Astrocyte (in vitro differentiated cells and primary cell): ENCODE measurements around the gene C8A. TPM values are rescaled to one million over a fixed set of nuclear protein-coding genes. Genes with fewer than 3 reads are reported as not detected.

Experiments
- DNase-seq: peaks from one replicate; pipeline ENCODE4 v3.0.0-alpha.2; 2010; ENCODE audit warnings: low read depth
- FAIRE-seq: peaks from 2 replicates; lab custom pipeline; 2011; peaks lifted over from hg19 to GRCh38; lab: Jason Lieb, UNC
- H2AFZ ChIP-seq: 2 replicates; pipeline ENCODE4 v1.6.0; 2012; ENCODE audit warnings: low read depth, low read length, inconsistent platforms
- H3K27ac ChIP-seq: 2 replicates; pipeline ENCODE4 v1.5.1; 2011; ENCODE audit warnings: low read depth, low read length, inconsistent platforms
- H3K27me3 ChIP-seq: 2 replicates; pipeline ENCODE4 v1.6.0; 2011; ENCODE audit warnings: low read length, inconsistent platforms; ENCODE audit not compliant: insufficient read depth
- H3K36me3 ChIP-seq: 2 replicates; pipeline ENCODE4 v1.5.1; 2011; ENCODE audit warnings: low read length, inconsistent platforms; ENCODE audit not compliant: insufficient read depth
- H3K4me1 ChIP-seq: 2 replicates; pipeline ENCODE4 v1.5.1; 2011; ENCODE audit warnings: low read length, inconsistent platforms; ENCODE audit not compliant: insufficient read depth
- H3K4me2 ChIP-seq: 2 replicates; pipeline ENCODE4 v1.6.0; 2012; ENCODE audit warnings: low read length, inconsistent platforms
- H3K4me3 ChIP-seq: 2 replicates; pipeline ENCODE4 v1.5.1; 2011; ENCODE audit warnings: low read depth, mild to moderate bottlenecking, low read length, inconsistent platforms; ENCODE audit not compliant: insufficient read depth
- H3K79me2 ChIP-seq: 2 replicates; pipeline ENCODE4 v1.6.0; 2012; ENCODE audit warnings: mild to moderate bottlenecking, low read length, inconsistent platforms; ENCODE audit not compliant: insufficient read depth
- H3K9ac ChIP-seq: 2 replicates; pipeline ENCODE4 v1.6.0; 2012; ENCODE audit warnings: mild to moderate bottlenecking, low read length, inconsistent platforms
- H3K9me3 ChIP-seq: 2 replicates; pipeline ENCODE4 v1.5.1; 2012; ENCODE audit warnings: low read depth, mild to moderate bottlenecking, low read length, inconsistent platforms; ENCODE audit not compliant: insufficient read depth
- H4K20me1 ChIP-seq: 2 replicates; pipeline ENCODE4 v1.6.0; 2012; ENCODE audit warnings: low read length, inconsistent platforms; ENCODE audit not compliant: insufficient read depth
- H3K27ac Mint-ChIP-seq: one replicate; pipeline ENCODE4 v1.8.0; 2021; ENCODE audit warnings: mild to moderate bottlenecking, mixed read lengths; ENCODE audit not compliant: unreplicated experiment
- H3K27me3 Mint-ChIP-seq: one replicate; pipeline ENCODE4 v1.8.0; 2021; ENCODE audit warnings: low read depth, mixed read lengths; ENCODE audit not compliant: unreplicated experiment
- H3K36me3 Mint-ChIP-seq: one replicate; pipeline ENCODE4 v1.8.0; 2021; ENCODE audit warnings: low read depth, mixed read lengths; ENCODE audit not compliant: unreplicated experiment
- H3K4me1 Mint-ChIP-seq: one replicate; pipeline ENCODE4 v1.8.0; 2021; ENCODE audit warnings: low read depth, mixed read lengths; ENCODE audit not compliant: unreplicated experiment
- H3K4me3 Mint-ChIP-seq: one replicate; pipeline ENCODE4 v1.8.0; 2021; ENCODE audit warnings: mild to moderate bottlenecking, moderate library complexity, mixed read lengths; ENCODE audit not compliant: unreplicated experiment
- H3K9me3 Mint-ChIP-seq: one replicate; pipeline ENCODE4 v1.8.0; 2021; ENCODE audit warnings: mild to moderate bottlenecking, mixed read lengths; ENCODE audit not compliant: unreplicated experiment
- CTCF ChIP-seq: IDR thresholded peaks from 2 replicates; pipeline ENCODE4 v1.5.1; 2011; ENCODE audit warnings: low read depth, mild to moderate bottlenecking, inconsistent platforms, low read length, moderate library complexity; ENCODE audit not compliant: insufficient read depth
- EZH2 ChIP-seq: IDR thresholded peaks from 2 replicates; pipeline ENCODE4 v1.6.1; 2012; ENCODE audit warnings: mild to moderate bottlenecking, low read length, inconsistent platforms; ENCODE audit not compliant: insufficient read depth
- total RNA-seq: library from RNA; stranded (reverse); gene quantifications from 2 replicates; pipeline ENCODE4 v1.2.1, GENCODE V29; 2021

C8A gene
- total RNA-seq, 1 donor from 2014 or later, result not detected

- no peak overlapping the region for H3K27ac ChIP-seq
- Mint-ChIP-seq H3K4me1 (peaks cover 5% of the 10 kb centered on the region), H3K27me3 (peaks cover 14% of the 10 kb centered on the region), H3K4me3 (no peak overlapping the region), H3K27ac (no peak overlapping the region), H3K36me3 (no peaks in the 10 kb centered on the region), H3K9me3 (peaks cover 2% of the 10 kb centered on the region)
- H3K4me3 ChIP-seq, result no peak overlapping the region
- no peaks in the 10 kb centered on the region for H3K36me3 ChIP-seq
- DNase-seq, result no peak
- no peak for TF ChIP-seq EZH2
- no peak for TF ChIP-seq CTCF
- no peaks in the 10 kb centered on the region for H3K79me2 ChIP-seq
- no peak for FAIRE-seq
- H4K20me1 ChIP-seq, result no peaks in the 10 kb centered on the region
- no peaks in the 10 kb centered on the region for H3K4me1 ChIP-seq
- no peak overlapping the region for H3K4me2 ChIP-seq
- H2AFZ ChIP-seq, result no peak overlapping the region
- H3K9me3 ChIP-seq, result peaks cover 2% of the 10 kb centered on the region
- H3K27me3 ChIP-seq, result no peaks in the 10 kb centered on the region
- no peak overlapping the region for H3K9ac ChIP-seq
Measured at GRCh38 chr1:56933161-56933560, 78.6 kb downstream of the C8A start.

GRCh38 chr1:56933606-56934005 is 79.0 kb downstream of the C8A start:
- H3K27me3 Mint-ChIP-seq, result peaks cover 14% of the 10 kb centered on the region

More at GRCh38 chr1:56933606-56934005, 79.0 kb downstream of the C8A start:
- peaks cover 2% of the 10 kb centered on the region for H3K9me3 ChIP-seq
- no peaks in the 10 kb centered on the region for H3K27me3 ChIP-seq
- H4K20me1 ChIP-seq, result no peaks in the 10 kb centered on the region
- H3K4me3 ChIP-seq, result no peak overlapping the region
- no peak for FAIRE-seq
- H3K79me2 ChIP-seq, result no peaks in the 10 kb centered on the region
- no peak for DNase-seq
- H3K4me1 Mint-ChIP-seq, result peaks cover 5% of the 10 kb centered on the region
- H3K9ac ChIP-seq, result no peak overlapping the region
- H3K27ac Mint-ChIP-seq, result no peak overlapping the region
- TF ChIP-seq CTCF (no peak), EZH2 (no peak)
- no peak overlapping the region for H3K27ac ChIP-seq
- H3K9me3 Mint-ChIP-seq, result peaks cover 2% of the 10 kb centered on the region
- no peaks in the 10 kb centered on the region for H3K4me1 ChIP-seq
- no peaks in the 10 kb centered on the region for H3K36me3 ChIP-seq
- no peak overlapping the region for H3K4me3 Mint-ChIP-seq
- no peak overlapping the region for H2AFZ ChIP-seq
- no peak overlapping the region for H3K4me2 ChIP-seq
- no peaks in the 10 kb centered on the region for H3K36me3 Mint-ChIP-seq
